WI38 (cell line): ENCODE results near the gene PUS7L.
"Not testable (repeated sequence)": the region's sequence is repeated elsewhere in the genome, so short reads cannot be mapped to it uniquely, and the experiment has no call there.

Experiments
- H3K4me3 ChIP-seq: 2 replicates; pipeline ENCODE4 v1.5.1; 2011; ENCODE audit warnings: low read depth, mild to moderate bottlenecking, control low read depth, low read length
- TF ChIP-seq, protein P1 (sequence below): IDR thresholded peaks from 2 replicates; pipeline ENCODE4 v1.5.1; 2012; ENCODE audit warnings: low read depth, mild to moderate bottlenecking, control low read depth, low read length

Gene PUS7L

GRCh38 chr12:43730283-43730682 lies 28.3 kb downstream of the PUS7L start:
- H3K4me3 ChIP-seq = no peak overlapping the region
- TF ChIP-seq, protein P1, sequence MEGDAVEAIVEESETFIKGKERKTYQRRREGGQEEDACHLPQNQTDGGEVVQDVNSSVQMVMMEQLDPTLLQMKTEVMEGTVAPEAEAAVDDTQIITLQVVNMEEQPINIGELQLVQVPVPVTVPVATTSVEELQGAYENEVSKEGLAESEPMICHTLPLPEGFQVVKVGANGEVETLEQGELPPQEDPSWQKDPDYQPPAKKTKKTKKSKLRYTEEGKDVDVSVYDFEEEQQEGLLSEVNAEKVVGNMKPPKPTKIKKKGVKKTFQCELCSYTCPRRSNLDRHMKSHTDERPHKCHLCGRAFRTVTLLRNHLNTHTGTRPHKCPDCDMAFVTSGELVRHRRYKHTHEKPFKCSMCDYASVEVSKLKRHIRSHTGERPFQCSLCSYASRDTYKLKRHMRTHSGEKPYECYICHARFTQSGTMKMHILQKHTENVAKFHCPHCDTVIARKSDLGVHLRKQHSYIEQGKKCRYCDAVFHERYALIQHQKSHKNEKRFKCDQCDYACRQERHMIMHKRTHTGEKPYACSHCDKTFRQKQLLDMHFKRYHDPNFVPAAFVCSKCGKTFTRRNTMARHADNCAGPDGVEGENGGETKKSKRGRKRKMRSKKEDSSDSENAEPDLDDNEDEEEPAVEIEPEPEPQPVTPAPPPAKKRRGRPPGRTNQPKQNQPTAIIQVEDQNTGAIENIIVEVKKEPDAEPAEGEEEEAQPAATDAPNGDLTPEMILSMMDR = no peak

- no peak overlapping the region for H3K4me3 ChIP-seq
- TF ChIP-seq, protein P1 = no peak
Observed at GRCh38 chr12:43728698-43729097, 29.9 kb downstream of the PUS7L start.

DNA sequence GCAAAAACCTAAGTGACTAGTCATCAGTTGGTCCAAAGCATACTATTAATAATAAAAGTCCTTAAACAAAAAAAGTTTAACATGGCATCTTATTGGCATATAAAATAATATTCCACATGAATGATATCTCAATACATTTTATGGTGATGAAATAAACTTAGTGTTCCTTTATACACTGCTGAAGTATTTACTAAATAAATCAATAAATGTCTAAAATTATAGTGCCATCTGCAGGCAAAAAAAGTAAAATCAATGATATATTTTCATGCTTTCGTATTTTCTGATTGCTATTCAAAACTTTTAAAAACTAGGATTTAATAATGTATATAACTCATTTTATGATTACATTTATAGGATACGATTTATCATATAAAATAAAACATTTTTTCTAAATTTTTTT lies 30.5 kb downstream of the PUS7L start:
- H3K4me3 ChIP-seq = no peak overlapping the region
- TF ChIP-seq, protein P1 = no peak

DNA sequence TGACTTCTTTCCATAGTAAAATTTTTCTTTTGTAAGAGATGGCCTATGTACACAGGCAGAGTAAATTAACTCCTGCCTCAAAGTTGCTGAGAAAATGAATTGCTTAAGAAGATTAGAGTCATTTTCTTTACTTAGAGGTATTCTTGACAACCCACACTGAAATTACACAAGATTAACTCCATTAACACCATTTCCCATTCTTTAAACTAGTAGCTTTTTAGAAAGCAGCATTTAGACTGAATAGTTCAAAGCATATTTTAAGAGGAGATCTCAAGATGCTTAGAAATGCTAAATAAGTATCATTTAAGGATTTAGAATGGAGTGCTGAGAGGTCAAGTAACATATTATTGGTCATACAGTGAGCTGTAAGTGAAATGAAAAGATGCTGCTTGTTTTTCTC lies 35.5 kb downstream of the PUS7L start:
- H3K4me3 ChIP-seq = no peak overlapping the region
- TF ChIP-seq, protein P1 = no peak

- H3K4me3 ChIP-seq = no peak overlapping the region
- TF ChIP-seq, protein P1 = no peak
Observed at GRCh38 chr12:43722621-43723020, 36.0 kb downstream of the PUS7L start.

- H3K4me3 ChIP-seq = no peak overlapping the region
- TF ChIP-seq, protein P1 = no peak
Observed at GRCh38 chr12:43711348-43711747, 47.2 kb downstream of the PUS7L start.

- not testable (repeated sequence) for H3K4me3 ChIP-seq
Observed at GRCh38 chr12:43703772-43704171, 54.8 kb downstream of the PUS7L start.

GRCh38 chr12:43701194-43701593 lies 57.4 kb downstream of the PUS7L start:
- H3K4me3 ChIP-seq = not testable (repeated sequence)
